NCI-H226 (cell line): ENCODE results near the gene CD6.

Source experiments
- DNase-seq: peaks from one replicate; pipeline ENCODE4 v3.0.0-alpha.2; 2015

Gene CD6

DNA sequence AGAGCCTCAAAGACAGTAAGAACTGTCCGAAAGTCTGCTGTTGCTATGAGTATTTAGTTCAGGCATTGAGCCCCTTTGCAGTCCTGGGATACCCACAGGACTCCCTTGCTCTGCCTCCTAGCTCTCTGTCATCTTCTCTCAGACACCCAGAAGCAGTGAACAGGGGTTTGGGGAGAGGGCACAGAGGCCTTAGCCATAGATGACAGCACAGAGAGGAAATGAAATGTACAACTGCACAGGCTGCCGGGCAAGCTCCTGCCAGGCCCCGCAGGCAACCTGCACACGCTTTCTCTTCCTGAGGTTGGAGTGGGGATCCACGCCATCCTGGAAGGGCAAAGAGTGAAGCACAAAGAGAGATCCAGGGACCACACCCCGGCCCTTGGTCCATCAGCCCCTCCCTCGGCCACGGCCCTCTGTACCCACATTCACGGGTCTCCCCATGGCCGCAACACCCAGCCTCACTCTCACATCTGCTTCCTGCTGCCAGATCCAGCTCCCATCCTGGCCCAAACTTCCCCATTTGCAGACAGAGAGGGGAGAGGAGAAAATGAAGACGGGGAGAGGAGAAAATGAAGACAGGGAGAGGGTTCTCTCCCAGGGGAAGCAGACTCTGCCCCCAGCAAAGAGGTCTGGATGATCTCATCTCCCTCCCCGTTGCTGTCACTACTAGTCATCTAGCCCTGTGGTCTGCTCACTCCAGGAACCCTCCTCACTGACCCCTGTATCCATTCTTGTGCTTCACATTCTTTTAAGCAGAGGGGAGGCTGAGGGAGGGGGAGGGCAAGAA lies 40.7 kb downstream of the CD6 start:
- DNase-seq: no peak

DNA sequence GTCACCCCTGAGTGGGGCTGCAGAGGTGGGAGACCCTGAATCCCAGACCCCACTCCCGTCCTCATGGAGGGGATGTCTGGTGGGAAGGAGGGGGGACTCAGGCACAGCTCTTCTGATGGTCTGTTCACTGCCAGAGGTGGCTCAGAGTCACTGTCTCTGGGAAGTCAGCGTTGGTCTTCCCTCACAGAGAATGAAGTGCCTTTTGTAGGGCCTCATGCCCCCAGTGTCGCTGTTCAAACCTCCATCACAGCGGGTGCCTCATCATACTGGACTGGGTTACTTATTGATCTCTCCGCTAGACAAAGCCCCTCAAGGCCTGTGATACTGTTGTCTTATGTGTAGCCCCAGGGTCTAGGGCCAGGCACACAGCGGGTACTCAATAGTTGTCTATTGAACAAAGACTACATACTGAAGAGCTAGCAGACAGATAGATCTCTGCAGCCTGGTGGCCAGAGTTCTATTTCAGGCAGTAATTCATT lies 41.3 kb downstream of the CD6 start:
- no peak for DNase-seq

DNA sequence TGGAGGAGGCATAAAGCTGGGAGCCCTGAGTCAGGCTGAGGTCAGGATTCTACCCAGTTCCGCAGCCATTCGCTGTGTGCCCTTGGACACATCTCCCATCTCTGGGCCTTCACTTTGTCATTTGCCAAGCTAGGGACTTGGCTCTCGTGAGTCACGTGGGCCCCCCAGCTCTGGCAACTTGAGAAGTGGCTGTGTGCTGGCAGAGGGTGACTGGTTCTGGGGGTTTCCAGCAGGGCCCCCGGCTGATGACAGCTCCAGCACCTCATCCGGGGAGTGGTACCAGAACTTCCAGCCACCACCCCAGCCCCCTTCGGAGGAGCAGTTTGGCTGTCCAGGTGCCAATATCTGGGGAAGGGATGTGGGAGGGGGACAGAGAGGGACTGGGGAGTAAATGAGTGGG lies 46.6 kb downstream of the CD6 start:
- no peak for DNase-seq

DNA sequence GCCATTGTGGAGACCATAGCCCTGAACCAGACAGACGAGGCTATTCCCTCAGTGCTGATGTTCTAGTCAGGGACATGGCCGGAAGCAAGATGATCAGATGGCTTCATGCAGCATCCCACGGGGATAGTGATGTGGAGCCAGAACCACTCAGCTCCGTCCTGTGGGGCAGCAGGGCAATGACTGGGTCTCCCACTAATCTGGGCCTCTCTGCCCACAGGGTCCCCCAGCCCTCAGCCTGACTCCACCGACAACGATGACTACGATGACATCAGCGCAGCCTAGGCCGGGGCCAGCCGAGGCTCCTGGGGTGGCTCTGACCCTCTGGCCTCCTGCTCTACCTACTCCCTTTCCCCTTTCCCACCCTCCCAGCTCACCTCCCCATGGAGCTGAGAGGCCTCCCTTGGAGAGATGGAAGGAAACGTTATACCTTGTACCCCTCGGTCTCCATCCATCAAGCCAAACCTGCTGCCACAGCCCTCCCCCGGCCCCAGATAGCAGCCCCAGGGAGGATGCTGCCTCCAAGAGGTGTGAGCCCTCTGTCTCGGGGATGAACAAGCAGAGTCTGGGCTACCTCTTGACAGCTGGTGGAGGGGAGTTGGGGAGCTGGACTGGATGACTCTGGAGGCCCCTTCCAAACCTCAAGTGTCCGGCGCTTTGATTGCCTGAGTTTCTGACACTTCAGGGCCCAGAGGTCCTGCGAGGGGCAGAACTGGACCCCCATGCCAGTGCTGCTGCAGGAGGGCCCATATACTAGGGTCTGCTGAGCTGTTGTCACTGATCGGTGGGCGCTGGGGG lies 47.8 kb downstream of the CD6 start:
- DNase-seq: no peak

DNA sequence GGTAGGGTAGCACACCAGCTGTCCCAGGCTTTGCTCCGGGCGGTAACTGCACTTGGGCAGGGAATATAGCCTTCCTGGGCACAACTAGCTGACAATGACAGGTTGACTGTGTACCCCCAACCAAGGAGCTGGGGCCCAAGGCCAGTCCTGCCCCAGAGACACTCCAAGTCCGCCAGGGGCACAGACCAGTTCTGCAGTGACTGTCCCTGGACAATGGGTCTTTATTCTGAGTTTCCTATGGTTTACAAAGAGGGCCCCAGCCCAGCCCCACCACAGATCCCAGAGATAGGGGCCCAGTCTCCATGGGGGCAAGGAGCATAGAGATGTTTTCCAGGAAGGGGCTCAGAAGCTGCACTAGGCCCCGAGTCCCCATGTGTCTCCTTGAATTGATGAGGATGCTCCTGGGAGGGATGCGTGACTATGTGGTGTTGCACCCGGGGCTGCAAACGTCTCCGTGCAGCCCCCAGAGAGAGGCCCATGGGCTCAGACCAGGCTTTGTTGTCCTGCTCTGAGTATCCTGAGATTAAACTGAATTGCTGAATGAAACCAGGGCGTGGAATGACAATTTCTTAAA lies 48.4 kb downstream of the CD6 start:
- no peak for DNase-seq

DNA sequence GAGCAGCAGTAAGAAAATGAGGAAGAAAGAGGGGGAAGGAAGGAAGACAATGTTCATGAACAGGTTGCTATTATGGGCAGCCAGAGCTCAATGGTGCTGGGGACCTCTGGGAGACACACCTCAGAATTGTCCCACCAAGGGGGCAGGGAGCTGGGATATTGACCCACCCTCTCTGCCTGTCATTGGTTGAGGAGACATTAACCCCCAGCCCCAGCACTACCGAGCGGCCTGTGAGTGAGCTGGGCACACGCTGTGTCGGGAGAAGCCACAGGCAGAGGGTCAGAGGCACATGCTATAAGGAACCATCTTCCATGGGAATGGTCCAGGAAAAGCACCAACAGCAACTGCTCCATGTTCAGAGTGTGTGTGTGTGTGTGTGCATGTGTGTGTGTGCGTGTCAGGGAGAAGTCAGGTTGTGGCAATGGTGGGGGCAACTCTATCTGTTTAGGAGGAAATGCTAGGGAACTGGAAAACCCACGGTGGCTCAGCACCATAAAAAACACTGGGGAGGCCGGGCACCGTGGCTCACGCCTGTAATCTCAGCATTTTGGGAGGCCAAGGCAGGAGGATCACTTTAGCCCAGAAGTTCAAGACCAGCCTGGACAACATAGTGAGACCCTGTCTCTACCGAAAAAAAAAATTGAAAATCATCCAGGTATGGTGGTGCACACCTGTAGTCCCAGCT lies 49.2 kb downstream of the CD6 start:
- DNase-seq: no peak

DNA sequence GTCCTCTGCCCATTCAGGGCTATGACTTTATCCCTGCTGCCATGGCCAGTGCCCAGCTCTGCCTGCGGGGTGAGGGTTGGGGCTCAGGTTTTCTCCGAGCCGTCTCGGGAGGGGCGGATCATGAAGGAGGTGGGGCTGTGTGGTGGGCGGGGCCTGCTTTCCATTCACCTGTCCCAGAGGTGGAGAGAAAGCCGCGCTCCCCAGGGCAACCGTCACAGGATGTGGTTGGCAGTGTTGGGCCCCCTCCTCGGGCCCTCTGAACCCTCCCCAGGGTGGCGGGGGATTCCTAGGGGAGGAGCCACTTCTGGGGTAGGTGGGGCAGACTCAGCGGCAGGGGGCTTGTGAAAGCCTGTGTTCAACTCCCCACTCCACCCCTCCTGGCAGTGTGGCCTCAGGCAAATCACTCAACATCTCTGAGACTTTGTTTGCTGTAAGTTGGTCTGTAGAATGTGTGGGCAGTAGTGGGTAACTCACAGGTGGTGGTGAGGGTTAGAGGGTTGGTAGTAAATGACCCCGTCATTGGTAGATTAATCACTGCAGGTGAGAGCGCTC lies 50.3 kb downstream of the CD6 start:
- DNase-seq: no peak

DNA sequence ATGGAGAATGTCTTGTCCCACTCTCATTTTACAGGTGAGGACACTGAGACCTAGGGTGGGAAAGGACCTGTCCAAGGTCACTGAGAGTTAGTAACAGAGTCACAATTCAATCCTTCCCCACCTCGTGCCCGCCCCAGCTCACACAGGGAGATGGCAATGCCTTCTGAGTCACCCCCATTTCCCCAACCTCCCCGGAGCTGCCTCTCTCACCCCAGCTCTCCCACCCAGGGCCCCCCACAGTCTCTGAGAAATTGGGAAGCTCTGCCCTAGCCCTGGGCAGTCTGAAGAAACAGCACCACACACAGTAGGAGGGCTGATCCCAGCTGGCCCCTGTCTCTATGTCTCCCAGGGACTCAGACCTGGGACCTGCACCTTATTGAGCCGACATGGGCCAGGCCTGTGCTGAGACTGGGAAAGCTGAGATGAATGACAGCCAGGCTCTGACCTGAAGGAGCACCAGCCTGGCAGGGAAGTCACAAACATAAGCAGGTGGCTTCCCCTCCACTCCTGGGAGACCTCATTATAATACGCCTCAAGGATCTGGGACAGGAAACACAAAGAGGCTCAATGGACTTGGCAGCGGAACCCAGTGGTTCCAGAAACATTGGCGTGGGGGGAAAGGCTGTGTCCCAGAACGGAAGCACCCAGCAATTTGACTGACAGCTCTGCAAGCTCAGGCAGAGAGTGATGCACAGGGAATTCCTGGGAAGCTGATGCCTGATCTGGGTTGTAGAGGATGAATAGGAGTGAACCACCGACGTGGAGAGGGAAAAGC lies 51.0 kb downstream of the CD6 start:
- DNase-seq: no peak

DNA sequence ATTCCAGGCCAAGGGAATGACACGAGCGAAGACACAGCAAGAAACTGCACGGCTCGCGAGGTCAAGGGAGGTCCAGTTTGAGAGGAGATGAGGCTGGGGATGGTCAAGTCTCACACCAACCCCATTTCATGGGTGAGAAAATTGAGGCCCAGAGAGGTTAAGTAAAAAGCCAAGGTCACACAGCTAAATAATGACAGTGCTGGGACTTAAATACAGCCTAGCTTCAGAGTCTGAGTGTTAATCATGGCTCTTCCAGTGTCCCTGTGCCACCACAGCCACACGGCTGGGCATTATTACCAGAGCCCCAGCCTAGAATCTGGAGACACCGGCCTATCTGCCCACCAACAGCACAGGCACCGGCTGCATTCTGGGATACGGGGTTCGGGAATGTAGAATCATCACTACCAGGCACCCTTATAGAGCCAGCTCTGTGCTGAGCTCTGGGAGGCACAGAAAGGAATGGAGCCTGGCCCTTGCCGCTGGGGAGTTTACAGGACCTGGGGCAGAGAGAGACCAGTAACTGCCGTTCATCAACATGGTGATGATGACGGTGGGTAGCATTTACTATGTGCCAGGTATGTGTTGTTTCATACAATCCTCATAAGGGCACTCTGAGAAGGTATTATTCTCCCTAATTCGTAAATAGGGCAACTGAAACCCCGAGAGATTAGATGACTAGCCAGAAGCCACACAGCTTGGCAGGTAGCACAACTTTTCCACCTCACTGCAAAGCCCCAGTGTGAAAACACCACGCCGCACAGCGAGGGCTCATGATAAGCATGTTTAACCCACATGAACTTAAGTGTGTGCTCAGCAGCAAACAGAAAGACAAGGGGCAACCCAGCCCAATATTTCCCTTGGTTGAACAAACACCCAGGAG lies 51.8 kb downstream of the CD6 start:
- DNase-seq: no peak

DNA sequence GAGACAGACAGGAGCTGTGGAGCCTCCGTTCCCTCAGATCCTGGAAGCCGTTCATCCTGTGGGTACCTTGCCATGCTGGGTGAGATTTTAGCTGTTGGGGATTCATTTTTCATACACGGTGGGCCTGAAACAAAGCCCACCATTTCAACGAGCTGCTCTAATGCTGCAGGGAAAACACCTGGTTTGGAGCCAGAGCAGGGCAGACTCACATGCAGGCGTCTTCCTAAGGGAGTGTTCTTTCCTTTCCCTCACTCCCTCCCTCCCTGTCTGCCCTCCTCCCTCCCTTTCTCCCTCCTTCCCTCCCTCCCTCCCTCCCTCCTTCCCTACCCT lies 52.5 kb downstream of the CD6 start:
- DNase-seq: no peak

DNA sequence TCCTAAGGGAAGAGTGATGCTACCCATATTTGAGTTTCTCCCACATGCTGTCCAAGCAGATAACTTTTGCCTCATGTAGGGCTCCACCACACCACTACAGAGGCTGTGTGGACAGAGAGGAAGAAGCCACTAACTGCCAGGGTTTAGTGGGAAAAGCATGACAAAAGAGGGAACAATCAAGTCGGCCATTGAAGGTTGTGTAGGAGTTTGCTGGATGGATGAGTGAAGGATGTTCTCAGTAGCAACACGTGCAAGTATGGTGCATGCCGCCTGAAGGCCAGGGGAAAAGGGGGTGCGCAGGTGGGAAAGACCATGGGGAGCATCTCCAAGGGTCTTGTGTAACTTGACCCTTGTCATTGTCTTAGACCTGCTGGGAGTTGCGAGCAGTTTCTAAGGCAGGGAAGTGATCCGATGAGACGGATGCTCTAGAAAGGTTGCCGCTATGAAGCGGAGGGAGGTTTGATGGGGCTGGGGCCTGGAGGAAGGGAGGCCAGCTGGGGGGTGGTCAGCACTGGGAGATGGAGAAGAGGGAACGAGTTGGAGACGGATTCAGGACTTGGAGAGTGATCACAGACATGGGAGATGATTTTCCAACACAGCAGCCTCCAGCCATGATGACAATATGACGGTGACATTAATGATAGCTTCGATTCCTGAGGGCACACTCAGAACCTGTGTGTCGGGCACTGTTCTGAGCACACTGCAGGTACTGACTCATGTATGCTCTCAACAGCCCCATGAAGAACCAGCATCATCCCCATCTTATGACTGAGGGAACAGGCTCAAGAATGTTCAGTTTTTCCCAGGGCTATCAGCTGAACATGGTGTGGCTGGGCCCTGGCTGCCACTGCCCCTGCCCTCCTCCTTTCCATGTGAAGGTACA lies 53.7 kb downstream of the CD6 start:
- no peak for DNase-seq

DNA sequence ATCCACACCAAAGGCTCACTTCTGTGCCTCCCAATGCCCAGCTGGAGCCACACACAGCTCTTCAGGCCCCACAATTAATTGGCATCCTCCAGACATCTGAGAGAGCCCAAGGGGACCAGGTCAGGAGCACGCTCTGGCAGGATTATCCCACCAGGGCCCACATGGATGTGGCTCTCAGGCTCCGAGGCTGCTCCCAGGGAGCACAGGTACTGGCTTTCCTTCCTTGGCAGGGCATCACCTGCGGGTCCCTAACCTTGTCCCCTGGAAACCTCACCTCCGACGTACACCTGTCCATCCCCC lies 54.3 kb downstream of the CD6 start:
- no peak for DNase-seq

DNA sequence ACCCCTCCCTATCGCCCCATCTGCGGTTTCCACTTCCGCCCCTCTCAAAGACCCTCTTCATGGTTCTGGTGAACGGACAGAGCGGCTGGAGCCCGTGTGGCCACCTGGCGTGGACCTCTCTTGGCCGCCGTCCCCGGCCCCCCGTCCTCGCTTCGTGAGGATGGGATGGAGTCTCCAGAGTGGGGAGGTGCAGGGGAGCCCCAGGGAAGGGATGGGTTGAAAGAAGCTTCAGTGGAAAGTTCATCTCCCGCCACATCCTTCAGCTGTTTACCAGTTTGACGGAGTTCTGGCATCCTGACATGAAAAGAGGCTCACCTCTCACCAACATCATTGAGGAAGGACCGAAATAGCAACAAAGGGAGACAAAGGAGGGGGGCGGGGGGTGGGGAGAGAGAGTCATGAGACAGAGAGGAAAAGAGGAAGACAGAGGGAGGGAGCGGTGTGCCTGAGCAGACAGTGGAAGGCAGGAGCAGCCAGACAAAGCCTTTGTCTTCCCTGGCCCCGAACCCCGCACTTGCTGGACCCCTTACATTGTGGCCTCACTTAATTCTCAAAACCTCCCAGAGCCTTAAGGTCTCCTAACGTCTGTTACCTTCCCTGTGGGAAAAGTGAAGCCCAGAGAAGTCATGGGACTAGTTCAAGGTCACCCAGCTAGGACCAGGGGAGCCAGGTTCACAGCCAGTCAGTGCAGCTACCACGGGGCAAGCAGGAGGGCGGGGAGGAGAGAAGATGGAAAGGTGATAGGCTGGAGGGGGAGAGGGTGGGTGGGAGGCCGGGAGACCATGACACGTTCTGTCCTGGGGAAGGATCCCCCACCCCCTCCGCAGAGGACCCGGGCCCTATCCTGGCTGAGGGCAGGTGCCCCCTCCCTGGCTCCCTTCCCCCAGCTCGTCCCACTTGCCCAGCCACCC lies 54.9 kb downstream of the CD6 start:
- no peak for DNase-seq

DNA sequence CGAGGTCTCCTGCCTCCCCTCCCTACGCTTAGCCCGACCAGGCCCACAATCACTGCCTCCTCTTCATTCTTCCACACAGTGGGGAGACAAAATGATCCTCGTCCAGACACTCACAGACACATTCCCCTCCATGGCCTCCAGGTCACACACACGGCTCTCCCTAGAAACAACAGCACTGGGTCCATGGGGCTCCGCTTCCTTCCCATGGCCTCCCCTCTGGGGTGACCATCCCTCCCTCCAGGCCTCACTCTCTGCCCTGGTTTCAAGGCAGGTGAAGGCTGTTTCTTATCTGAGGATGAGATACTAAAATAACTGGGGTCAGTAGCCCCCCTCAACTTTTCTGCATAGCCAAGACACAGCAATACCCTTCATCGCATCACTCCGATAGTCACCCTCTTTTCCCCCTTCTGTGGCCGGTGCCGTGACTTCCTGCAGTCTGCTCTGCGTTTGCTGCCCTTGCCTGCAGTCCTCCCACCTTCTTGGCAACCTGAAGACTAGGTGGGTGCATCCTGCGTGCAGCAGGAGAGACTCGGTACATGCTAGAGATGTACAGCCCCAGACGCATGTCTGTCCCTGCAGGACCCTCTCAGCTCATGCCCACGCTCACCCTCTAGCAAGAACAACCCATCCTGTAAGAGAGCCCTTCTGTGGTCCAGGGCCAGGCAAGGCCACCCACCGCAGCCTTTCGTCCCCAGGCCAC lies 55.8 kb downstream of the CD6 start:
- DNase-seq: no peak

DNA sequence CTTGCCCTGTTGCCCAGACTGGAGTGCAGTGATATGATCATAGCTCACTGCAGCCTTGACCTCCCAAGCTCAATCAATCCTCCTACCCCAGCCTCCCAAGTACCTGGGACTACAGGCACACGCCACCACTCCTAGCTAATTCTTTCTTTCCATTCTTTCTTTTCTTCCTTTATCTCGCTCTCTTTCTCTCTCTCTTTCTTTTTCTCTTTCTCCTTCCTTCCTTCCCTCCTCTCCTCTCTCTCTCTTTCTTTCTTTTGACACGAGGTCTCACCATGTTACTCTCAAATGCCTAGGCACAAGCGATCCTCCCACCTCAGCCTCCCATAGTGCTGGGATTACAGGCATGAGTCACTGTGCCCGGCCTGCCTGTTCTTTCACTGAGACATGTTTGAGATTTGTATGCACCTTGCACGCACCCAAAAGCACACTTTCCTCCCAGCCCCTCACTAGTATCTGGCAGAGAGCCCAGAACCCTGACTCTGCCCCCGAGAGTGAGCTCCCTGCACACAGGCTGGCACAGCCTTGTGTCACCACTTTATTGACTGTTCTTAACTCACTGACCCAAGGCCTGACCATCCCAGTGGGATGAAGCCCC lies 56.8 kb downstream of the CD6 start:
- peak; percentile 54 for DNase-seq

DNA sequence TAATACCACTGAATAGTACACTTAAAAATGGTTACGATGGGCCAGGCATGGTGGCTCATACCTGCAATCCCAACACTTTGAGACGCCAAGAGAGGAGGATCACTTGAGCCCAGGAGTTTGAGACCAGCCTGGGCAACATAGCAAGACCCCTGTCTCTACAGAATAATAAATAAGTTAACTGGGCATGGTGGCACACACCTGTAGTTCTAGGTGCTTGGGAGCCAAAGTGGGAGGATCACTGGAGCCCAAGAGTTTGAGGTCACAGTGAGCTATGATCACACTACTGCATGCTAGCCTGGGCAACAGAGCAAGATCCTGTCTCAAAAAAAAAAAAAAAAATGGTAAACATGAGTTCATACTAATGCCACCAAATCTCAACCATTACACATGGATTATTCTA lies 61.3 kb downstream of the CD6 start:
- no peak for DNase-seq

DNA sequence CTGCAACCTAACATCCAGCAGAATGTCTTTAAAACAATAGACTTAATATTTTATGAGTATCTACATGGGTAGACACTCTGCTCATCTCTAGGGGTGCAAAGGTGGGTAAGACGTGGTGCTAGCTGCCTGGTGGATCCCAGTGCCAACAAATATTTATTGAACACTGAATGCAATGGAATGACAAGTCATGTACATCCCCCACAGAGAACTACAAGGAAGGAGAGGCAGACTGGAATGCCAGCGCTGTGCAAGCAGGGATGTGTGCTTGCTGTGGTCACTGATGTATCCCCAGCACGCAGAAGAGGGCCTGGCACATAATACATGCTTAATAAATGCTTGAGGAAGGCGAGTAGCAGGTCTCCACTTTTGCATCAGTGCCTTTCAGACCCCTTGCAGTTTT lies 61.9 kb downstream of the CD6 start:
- DNase-seq: no peak

DNA sequence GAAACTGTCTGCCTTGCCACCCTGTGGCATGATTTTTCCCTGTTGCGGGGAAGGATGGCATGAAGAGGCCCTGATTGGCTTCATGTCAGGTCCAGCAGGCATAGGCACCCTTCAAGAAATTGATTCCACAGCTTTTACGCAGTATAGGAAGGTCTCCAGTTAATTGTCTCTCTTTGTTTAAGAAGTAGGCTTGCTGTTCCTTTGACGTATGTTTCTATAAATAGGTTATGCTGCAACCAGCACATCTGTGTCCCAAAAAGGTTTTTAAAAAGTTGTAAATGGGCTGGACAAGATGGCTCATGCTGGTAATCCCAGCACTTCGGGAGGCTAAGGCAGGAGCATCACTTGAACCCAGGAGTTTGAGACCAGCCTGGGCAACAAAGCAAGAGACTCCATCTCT lies 62.6 kb downstream of the CD6 start:
- DNase-seq: no peak
